CD4-positive, alpha-beta T cell treated with Interleukin-15 for 4 hours (primary cell): ENCODE results near the gene CDC45.

ENCODE experiments used
- DNase-seq: peaks from one replicate; pipeline ENCODE4 v3.0.0-alpha.2; 2020; ENCODE audit warnings: low spot score

The CDC45 gene

DNA sequence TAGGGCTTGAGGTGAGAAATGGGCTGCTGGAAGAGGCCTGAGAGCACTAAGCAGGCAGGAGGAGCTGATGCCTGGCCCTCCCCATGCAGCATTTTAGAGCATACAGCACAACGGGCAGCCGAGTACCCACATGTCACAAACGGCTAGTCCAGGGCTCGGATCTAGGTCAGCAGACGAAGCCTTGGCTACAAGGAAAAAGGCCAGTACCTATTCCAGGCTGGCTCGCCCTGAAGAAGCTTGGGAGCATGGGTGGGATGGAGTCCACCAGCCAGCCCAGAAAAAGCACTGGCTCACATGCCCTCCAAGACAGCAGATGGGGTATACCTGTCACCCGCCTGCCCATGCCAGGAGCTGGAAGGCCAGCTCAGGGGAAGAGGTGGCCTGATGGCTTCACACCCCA is 10.3 kb upstream of the CDC45 start:
- no peak for DNase-seq

DNA sequence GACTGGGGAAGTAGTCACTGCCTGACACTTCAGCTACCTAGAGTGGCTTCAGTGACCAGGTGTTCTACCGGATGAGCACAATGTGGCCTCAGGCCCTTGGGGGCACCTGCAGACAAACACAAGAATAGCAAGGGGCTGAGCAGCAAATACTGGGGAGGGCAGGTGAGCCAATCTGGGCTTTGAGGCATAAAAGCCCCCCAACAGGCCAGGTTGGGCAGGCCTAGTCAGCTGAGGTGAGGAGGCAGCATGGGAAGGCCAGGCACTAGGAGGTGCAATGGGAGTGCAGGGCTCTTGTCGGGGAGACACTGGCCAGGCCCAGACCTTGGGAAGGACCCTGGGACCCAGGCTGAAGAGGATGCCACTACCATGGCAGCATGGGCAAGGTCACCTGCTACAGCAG is 9.7 kb upstream of the CDC45 start:
- no peak for DNase-seq

DNA sequence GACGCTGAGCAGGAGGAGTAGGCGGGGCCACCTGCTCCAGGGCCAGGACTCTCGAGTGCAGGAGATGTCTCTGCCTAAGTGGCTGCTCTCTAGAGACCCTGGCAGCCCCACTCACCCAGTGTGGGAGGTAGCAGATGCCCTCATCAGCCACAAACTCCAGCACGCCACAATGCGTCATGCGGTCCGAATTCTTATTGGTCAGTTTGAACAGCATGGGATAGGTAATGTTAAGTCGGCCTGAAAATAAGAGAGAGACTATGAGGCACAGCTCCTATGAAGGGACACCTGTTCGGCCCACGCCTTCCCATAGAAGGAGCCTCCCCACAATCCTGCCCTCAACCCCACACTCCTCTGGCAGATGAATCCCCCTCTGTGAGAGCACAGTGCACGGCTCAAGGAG is 8.1 kb upstream of the CDC45 start:
- no peak for DNase-seq

DNA sequence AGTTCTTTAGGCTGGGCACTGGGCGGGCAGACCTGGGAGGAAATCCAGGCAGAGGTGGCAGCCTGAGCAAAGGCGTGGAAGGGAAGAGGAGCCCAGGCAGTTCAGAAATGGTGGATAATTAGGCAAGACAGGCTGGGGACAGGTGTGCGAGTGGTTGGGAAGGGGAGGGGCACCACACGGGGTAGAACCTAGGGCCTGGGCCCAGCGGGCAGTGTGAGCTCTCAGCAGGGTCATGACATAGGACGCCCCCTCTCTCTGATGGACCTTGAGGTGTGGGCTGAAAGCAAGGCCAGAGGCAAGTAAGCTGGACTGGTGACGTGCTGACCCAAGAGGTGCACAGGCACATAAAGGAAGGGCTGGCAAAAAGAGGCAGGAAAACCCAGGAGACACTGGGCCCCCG is 7.5 kb upstream of the CDC45 start:
- DNase-seq, result no peak

DNA sequence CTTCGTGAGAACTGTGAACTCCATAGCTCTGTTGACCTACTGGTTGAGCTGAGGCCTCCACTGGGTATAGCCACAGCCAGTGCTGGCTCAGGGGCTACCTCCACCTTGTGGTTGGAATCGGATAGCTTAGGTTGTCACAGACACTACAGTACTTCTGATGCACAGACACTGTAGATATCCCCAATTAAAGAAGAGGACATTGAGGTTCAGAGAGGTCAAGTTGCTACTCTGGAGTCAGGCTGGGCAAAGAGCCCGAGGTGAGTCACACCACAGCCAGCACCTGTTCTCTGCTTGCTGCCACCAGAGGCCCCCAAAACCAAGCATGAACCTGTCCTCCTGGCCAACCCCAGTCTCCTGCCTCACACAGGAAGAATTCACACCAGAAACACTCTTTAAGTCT is 6.1 kb upstream of the CDC45 start:
- DNase-seq, result no peak

DNA sequence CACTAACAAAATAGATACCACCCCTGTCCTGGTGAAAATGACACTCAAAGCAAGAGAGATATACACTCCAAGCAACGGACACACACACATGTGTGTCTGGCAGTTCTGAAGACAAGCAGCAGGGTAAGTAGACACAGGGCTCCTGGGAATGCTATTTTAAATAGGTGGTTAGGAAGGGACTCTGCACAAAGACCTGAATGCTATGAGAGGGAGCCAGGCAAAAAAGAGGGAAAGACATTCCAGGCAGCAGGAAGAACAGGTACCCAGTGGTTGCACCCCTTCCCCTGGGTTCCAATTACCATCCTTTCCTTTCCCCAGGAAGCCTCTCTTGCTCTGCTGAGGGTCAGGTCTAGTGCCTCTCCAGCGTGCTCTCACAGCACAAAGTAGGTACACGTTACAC is 3.7 kb upstream of the CDC45 start:
- DNase-seq, result no peak

DNA sequence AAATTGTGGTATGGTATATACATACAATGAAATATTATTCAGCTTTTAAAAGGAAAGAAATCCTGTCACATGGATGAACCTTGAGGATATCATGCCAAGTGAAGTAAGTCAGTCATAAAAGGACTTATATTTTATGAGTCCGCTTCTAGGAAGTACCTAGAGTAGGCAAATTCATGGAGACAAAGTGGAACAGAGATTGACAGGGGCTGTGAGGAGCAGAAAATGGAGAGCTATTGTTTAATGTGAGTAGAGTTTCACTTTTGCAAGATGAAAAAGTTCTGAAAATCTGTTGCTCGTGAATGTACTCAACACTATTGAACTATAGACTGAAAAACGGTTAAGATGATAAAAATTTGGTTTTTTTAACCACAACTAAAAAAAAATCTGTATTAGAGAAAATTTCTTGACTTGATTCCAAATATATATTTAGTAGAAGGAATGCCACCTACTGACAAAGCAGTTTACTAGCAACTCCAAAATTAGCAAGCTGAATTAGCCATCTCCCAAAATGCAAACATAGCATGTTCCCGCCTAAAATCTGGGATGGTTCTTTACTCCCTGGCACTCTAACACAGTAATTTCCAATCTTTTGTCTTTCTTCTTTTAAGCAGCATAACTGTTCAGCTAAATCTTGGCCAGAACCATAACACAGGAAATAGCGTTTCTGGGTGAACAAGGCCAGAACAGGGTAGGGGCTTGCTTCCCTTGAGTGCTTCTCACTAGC is 2.2 kb upstream of the CDC45 start:
- peak; percentile 5 for DNase-seq

DNA sequence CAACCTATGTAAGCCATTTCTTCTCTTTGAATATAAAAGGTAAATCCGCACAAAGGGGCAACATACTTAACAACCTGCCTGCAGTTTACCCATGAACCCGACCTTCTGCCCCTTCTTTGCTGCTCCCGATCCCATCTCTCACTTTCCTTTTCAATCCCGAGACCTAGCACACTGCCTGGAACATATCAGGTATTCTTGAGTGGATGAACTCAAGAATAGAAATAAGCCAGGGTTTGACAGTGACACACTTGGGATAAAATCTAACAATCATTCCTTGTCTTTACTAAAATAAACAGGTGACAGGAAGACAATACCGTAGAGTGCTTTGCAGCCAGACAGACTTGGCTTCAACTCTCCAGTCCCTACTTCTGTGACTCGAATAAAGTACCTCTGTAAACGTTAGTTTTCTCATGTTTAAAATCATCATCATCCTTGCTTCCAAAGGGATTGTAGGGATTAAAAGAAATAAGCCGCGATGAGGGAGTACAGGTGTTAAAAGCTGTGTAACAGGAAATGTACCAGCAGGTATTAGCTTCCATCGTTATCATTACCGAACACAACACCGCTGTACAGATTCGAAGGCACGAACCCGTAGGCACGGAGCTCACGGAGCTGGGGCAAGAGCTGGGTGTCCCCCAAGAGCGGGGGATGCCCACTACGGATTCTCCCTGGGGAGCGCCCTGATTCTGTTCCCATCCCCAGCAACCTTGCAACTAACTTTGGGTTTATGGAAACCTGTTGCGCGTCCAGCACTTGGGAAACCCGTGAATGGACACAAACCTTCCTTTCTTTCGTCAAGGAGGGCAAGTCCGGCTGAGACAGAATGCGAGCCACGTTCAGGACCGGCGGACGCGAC is 1.4 kb upstream of the CDC45 start:
- DNase-seq, result no peak

DNA sequence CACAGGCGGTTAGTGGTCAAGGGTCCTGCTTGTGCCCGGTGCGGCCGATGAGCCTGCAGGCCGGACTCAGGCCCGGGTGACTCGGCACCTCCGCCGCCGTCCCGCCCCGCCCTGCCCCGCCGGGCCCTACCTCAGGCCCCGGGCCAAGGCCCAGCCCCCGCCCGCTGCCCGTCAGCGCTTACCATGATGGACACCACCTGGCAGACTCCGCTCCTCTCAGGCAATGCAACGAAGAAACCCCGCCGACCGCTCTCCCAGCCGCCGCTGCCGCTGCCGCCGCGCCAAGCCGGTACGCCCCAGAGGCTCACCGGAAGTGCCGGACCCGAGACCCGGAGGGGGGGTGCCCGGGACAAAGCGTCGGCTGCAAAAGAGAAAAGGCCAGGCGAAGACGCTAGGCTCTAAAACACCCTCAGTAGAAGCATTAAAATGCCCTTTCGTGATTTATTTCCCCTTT is 792 bp upstream of the CDC45 start, which contains the start of gene UFD1:
TSS of gene UFD1 (minus strand) at position 293 of the 454 bp plus-strand sequence. CDS start at position 185, 108 bp downstream.
- DNase-seq, result peak; percentile 76

DNA sequence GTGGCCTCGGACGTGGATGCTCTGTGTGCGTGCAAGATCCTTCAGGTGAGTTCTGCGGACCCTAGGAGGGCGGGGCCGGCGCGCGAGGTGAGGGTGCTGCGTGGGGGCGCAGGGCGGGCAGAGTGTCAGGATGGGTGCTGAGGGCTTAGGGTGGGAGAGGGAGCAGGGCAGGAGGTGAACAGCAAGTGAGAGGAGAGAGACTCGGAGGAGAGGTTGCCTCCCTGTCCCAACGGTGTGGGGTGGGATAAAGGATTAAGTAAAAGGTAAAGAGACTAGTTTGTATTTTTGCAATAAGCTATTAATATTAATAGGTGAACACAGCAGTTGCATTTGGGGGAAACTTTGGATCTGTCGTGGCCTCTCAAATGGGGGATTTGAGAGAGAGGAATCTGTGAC is 451 bp downstream of the CDC45 start:
- no peak for DNase-seq

DNA sequence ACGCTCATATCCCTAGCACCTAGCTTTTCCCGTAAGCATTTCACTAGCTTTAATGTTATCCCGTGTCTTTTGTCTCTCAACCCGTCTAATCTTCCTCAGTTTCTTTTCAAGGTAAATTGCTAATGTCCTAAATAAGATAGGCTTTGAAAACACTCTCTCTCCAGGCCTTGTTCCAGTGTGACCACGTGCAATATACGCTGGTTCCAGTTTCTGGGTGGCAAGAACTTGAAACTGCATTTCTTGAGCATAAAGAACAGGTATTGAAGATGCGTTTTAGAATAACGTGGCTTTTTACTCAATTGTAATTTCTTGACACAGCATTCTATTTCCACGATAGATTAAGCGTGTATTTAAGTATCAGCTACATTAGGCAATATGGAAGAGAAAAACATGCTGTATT is 1.1 kb downstream of the CDC45 start:
- no peak for DNase-seq

DNA sequence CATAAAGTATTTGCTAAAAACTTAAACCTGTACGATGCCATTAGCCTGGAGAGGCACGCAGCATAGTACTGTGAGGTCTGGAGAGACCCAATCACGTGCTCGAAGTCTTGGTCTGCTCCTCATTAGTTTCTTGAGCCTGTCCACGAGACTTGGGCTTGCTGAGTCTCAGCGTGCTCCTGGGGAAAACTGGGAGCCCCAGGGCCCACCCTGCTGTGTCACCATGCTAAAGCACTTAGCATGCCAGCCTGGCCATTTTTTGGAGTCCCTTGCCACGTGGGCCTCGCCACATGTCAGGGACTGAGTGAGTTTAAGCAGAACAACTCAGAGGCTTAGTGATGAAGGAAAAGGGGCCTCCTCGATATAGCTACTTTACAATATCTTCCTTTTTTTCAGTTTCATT is 2.6 kb downstream of the CDC45 start:
- DNase-seq, result no peak

DNA sequence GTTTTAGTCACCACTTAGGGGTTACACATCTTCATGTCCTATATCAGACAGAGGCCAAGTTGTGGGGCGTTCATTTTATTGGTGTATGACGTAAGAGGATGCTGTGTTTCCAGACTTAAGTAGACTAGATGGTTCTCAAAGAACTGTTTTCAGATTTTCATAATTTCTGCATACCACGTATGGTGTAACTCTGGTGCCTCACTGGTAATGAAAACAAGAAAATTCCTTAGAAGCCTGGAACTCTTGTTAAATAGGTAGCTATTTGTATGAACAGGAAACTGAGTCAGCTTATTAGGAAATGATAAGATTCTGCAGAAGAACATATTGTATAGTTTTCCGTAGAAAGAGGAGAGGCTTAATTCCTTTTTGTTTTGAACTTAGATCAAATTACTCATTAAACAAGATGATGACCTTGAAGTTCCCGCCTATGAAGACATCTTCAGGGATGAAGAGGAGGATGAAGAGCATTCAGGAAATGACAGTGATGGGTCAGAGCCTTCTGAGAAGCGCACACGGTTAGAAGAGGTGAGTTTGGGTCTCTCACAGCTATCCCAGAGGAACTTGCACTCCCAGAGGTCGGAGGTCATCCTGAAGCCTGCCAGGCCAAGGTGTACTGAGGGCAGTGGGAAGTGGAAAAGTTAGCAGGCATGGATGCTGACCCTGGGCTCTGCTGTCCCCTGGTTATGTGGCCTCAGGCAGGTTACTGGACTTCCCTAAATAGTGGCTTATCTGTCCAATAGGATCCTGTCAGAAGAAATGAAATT is 3.9 kb downstream of the CDC45 start:
- no peak for DNase-seq

DNA sequence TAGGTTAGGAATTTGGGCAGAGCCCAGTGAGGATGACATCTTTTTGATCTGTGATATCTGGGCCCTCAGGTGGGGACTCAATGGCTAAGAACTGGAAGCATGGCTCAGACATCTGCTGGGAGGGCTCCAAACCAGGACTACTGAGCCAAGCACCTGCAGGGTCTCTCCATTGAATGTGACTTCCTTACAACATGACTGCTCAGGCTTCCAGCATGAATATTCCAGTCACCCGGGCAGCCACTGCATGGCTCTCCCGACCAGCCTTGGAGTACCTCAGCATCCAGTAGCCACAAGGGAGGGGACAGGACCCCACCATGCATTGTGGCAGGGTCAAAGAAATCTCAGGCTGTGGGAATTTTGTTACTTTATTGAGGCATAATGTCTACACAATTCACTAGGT is 8.6 kb downstream of the CDC45 start:
- DNase-seq, result no peak

DNA sequence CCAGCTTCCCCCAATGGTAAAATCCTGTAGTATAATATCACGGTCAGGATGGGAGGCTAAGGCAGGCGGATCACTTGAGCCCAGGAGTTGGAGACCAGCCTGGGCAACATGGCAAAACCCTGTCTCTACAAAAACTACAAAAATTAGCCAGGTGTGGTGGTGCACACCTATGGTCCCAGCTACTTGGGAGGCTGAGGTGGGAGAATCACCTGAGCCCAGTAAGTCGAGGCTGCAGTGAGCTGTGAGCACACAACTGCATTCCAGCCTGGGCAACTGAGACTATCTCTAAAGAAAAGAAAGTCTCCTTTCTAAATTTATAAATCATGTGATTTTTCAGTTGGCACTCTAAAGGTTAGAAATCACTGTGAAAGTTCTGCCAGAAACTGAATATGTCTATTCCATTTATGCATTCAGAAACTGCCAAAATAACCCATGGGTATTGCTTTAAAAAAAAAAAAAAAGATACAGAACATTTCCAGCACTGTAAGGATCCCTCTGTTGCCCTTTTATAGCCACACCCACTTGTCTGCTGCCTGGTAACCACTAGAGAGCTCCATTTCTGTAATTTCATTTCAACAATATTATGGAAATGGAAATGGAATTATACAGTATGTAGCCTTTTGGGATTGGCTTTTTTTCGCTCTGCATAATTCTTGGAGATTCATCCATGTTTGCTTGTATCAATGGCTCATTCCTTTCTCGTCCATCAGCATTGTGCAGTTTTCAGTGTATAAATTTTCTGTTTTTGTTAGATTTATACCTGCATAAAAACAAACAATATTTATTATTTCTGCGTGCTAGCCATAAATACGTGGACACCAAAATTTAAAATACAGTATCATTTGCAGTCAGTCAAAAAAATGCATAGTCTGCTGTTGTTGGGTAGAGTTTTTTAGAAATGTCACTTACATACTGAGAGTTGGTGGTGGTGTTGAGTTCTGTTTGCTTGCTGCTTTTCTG is 9.4 kb downstream of the CDC45 start:
- DNase-seq, result no peak

DNA sequence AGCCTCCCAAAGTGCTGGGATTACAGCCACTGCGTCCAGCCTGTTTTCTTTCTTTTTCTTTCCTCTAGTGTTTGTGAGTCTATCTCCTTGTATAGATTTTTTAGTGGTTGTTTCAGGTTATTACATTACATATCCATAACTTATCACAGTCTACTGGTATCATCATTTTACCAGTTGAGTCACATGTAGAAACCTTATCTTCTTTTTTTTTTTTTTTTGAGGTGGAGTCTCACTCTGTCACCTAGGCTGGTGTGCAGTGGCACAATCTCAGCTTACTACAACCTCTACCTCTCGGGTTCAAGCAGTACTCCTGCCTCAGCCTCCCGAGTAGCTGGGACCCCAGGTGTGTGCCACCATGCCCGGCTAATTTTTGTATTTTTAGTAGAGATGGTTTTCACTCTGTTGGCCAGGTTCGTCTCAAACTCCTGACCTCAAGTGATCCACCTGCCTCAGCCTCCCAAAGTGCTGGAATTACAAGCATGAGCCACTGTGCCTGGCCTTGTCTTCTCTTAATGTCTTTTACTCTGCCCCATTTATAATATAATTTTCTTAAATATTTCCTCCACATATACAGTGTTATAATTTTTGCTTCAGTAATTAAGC is 11.0 kb downstream of the CDC45 start:
- no peak for DNase-seq

DNA sequence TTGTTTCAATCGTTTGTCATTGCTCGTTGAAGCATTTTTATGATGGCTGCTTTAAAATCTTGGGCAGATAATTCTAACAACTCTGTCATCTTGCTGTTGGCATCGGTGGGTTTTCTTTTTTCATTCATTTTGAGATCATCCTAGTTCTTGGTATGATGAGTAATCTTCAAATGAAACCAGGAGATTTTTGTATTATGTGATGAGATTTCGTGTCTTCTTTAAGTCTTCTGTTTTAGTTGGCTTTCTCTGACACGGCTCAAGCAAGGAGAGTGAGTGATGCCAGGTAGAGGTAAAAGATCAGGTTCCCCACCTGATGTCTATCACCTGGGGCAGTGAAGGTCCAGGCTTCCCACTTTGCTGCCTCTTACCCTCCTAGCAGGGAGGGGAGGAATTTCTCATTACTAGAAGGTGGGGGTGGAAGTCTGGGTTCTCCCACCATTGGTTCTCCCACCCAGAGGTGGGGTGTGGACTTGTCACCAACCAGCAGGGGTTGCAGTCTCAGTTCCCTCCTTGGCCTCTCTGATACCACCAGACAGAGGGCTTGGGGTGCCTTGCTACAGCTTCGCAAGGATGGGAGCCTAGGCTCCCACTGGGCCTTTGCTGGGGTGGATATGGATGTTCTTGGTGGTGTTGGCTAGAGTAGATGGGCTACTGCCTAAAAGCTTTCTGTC is 12.9 kb downstream of the CDC45 start:
- DNase-seq, result no peak

DNA sequence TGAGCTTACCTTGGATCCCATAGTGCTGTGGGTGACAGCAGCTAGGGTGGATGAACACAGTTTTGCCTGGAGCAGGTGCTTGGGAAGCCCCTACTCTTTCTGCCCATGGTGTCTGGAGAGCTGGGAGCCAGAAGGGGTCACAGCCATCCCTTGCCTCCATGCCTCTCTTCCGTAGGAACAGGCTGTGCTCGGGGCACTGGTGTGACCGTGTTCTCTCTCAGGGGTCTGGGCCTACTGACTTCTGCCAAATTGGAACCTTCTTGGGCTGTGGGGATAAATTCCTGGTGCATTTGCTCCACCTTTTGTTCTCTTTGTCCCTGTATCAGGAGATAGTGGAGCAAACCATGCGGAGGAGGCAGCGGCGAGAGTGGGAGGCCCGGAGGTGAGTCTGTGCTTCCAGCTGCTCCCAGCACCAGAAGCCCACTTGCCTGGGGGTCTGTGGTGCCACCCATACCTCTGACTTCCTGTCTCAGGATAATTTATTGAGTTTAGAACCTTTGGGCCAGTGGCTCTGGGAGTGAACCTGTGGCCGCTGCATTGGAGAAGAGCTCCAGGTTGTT is 14.4 kb downstream of the CDC45 start:
- DNase-seq, result no peak

DNA sequence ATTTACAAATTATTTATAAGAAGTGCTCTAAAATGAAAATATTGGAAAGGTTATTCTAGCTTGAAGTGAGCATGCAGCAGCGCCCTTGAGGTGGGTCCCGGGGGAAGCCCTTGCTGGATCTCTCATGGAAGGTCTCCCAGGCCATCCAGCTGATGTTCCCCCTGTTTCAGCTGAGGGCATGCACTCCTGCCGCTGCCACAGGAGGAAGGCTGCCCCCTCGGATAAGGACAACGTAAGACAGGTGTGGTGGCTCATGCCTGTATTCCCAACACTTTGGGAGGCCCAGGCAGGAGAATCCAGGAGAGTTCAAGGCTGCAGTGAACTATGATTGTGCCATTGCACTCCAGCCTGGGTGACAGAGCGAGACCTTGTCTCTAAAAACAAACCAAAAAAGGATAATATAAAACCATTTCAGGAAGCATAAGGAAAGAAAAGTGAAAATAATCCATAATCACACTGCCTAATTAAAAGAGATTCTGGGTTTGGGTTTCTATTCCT is 15.0 kb downstream of the CDC45 start:
- no peak for DNase-seq
